Retinal pigment epithelial cell (primary cell): ENCODE results near the gene SPATA3.
"Not testable (repeated sequence)": the region's sequence is repeated elsewhere in the genome, so short reads cannot be mapped to it uniquely, and the experiment has no call there.

ENCODE experiments used
- DNase-seq: peaks from one replicate; pipeline ENCODE4 v3.0.0-alpha.2; 2010; ENCODE audit warnings: low read depth
- H3K4me3 ChIP-seq: 2 replicates; pipeline ENCODE4 v1.5.1; 2011; ENCODE audit warnings: mild to moderate bottlenecking, low read length, control low read depth, moderate library complexity
- TF ChIP-seq, protein P1 (sequence below): conservative IDR thresholded peaks from 2 replicates; pipeline ENCODE4 v1.5.1; 2011; ENCODE audit warnings: low read depth, low read length, control low read depth, inconsistent platforms

Gene SPATA3

GRCh38 chr2:231013820-231014219, 17.9 kb downstream of the SPATA3 start:
- H3K4me3 ChIP-seq = no peak overlapping the region
- DNase-seq = no peak
- TF ChIP-seq, protein P1, sequence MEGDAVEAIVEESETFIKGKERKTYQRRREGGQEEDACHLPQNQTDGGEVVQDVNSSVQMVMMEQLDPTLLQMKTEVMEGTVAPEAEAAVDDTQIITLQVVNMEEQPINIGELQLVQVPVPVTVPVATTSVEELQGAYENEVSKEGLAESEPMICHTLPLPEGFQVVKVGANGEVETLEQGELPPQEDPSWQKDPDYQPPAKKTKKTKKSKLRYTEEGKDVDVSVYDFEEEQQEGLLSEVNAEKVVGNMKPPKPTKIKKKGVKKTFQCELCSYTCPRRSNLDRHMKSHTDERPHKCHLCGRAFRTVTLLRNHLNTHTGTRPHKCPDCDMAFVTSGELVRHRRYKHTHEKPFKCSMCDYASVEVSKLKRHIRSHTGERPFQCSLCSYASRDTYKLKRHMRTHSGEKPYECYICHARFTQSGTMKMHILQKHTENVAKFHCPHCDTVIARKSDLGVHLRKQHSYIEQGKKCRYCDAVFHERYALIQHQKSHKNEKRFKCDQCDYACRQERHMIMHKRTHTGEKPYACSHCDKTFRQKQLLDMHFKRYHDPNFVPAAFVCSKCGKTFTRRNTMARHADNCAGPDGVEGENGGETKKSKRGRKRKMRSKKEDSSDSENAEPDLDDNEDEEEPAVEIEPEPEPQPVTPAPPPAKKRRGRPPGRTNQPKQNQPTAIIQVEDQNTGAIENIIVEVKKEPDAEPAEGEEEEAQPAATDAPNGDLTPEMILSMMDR = no peak

DNA sequence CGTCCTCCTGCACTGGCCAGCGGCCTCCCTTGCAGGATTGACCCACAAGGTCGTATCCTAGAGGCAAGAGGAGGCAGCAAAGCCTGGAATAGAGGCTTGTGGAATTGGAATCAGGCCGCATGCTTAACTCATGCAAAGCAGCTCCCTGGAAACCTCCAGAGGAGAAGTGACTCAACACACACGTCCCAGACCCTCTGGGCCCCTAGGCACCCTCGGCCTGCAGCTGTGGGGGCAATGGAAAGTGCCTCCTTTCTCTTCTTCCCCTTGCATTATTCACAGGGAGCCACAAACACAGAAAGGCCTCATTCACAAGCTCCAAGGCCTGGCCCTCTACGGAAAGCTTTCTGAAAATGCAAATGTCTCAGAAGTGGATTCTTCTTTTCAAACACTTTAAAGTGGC, 19.6 kb downstream of the SPATA3 start:
- DNase-seq = no peak
- TF ChIP-seq, protein P1 = no peak
- no peak overlapping the region for H3K4me3 ChIP-seq

DNA sequence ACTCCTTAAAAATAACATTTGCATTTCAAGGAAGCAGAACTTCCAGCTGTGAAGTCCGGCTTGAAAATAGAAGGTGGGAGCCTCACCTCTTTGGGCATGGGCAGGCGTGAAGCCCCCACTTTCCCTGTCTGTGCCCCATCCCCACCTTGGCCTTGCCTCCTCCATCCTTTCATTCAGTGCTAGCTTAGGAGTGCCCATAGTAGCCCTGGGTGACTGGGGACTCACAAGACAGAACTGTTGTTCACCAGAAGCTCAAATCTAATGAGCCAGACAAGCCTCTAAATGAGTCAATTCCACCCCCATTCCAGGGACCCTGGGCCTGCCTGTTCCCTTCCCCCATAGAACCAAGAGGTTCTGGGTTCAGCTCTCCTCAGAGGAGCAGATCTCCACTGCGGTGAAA, 20.0 kb downstream of the SPATA3 start:
- TF ChIP-seq, protein P1 = no peak
- no peak for DNase-seq
- no peak overlapping the region for H3K4me3 ChIP-seq

DNA sequence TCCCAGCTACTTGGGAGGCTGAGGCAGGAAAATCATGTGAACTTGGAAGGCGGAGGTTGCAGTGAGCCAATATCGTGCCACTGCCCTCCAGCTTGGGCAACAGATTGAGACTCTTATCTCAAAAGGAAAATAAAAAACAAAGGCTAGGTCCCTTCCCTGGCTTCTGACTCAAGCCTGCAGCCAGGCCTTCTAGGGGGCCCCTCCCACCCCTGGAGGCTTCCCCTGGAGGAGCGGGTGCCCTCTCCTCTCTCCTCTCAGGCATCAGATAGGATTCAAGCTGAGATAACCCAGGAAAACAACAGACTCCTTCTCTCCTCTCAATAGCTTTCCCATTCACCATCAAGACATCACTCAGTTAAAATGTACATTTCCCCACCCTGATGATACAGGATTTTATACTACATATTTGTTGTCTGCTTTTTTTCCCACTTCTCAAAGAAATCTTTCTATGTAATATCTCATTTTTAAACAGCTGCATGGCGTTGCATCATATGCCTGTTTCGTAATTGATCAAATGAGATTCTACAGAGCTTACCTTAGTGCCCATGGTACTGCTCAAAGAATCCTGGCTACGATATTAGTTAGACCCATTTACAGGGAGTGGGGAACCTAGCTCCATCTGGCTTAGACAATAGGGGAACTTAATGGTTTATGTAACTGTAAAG, 20.8 kb downstream of the SPATA3 start:
- no peak overlapping the region for H3K4me3 ChIP-seq
- no peak for DNase-seq
- TF ChIP-seq, protein P1 = no peak

DNA sequence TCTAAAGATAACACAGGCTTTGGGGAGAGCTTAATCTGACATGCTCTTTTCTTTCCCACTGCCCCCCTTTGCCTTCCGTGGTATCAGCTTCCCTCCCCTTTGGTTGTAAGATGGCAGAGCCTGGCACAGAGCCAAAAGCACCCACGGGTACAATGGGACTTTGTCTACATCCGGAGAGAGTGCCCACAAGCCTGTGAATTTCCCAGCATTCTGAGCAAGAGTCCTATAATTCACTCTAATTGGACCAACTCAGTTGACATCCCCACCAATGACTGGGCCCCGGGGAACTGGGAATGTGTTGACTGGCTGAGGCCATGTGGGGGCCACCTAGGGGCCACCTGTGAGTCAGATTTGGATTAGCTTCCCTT, 21.3 kb downstream of the SPATA3 start:
- DNase-seq = no peak
- TF ChIP-seq, protein P1 = no peak
- H3K4me3 ChIP-seq = no peak overlapping the region

DNA sequence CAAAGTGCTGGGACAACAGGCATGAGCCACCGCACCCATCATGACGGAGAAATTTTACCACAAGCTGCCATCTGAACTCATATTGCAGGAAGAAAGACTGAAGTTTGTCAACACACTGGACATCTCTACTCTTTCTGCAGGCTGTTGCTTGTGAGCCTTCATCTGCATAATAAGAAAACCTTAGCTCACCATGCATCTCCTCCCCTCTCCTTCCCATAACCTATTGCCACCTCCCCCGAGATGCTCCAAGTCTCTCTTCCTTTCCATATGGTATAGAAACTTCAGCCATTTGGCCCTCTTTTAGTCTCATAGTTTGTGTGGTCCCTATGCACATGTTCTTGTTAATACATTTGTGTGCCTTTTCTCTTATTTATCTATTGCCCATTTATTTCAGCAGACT, 22.3 kb downstream of the SPATA3 start:
- TF ChIP-seq, protein P1 = no peak
- DNase-seq = no peak
- no peak overlapping the region for H3K4me3 ChIP-seq

- H3K4me3 ChIP-seq = not testable (repeated sequence)
Observed at GRCh38 chr2:231025059-231025458, 29.1 kb downstream of the SPATA3 start.

More at GRCh38 chr2:231025059-231025458, 29.1 kb downstream of the SPATA3 start:
- DNase-seq = not testable (repeated sequence)
